DND-41 (cell line): ENCODE measurements around the gene EHD3.

Experiments
- EZH2 ChIP-seq: IDR thresholded peaks from 3 replicates; pipeline ENCODE4 v1.6.1; 2012; ENCODE audit warnings: borderline replicate concordance, low read depth, mild to moderate bottlenecking, moderate library complexity, low read length, inconsistent platforms; ENCODE audit not compliant: severe bottlenecking
- TF ChIP-seq, protein P1 (sequence below): IDR thresholded peaks from 2 replicates; pipeline ENCODE4 v1.5.1; 2012; ENCODE audit warnings: borderline replicate concordance, low read length, moderate library complexity, mild to moderate bottlenecking; ENCODE audit not compliant: poor library complexity, severe bottlenecking; ENCODE audit errors: extremely low read depth

DNA sequence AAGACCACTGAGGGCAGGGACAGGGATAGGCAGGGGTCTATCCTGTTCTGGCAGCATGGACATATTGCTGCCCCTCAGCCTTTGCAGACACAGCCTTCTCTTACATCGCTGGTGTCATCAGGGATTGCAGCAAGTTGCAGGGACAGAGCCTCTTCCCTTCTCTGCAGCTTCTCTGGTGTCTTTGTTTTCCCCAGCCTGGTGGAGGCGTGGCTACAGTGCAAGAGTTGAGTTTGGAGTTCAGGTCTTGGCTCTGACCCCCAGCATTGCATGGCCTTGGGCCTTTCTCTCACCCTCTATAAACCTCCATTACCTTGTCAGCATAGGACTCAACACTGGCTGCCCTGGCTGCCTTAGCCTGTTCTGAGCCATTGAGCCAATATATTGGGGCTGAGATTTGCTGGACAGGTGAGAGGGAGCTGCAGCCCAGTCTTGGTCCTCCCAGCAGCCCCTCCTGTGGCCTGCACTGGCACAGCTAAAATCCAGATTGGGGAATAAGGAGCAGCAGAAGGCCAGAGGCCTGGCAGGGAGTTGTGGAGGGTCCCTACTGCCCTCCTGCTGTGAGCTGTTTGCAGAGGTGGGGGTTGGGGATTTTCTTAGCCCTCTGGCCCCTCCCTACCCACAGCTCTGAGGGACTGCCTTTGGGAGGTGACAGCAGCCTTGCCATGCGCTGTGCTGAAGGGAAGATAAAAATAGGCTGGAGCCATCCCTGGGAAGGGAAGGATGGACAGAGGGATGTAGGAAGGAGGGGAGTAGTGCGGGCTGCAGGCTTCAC lies 22.8 kb downstream of the EHD3 start:
- no peak for TF ChIP-seq EZH2
- TF ChIP-seq, protein P1, sequence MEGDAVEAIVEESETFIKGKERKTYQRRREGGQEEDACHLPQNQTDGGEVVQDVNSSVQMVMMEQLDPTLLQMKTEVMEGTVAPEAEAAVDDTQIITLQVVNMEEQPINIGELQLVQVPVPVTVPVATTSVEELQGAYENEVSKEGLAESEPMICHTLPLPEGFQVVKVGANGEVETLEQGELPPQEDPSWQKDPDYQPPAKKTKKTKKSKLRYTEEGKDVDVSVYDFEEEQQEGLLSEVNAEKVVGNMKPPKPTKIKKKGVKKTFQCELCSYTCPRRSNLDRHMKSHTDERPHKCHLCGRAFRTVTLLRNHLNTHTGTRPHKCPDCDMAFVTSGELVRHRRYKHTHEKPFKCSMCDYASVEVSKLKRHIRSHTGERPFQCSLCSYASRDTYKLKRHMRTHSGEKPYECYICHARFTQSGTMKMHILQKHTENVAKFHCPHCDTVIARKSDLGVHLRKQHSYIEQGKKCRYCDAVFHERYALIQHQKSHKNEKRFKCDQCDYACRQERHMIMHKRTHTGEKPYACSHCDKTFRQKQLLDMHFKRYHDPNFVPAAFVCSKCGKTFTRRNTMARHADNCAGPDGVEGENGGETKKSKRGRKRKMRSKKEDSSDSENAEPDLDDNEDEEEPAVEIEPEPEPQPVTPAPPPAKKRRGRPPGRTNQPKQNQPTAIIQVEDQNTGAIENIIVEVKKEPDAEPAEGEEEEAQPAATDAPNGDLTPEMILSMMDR = no peak
